Neural cell (in vitro differentiated cells): Measurements from ENCODE around the gene NF2. TPM values are rescaled to one million over a fixed set of nuclear protein-coding genes. Genes with fewer than 3 reads are reported as not detected.

ENCODE experiments used
- H2AFZ ChIP-seq: fragments of 200-600, 300-800 bp; sonication (generic), shearing (Covaris generic); 2 replicates; pipeline ENCODE4 v1.6.0; 2014; ENCODE audit warnings: low read depth, mild to moderate bottlenecking, antibody characterized with exemption, low read length, moderate library complexity
- H3F3A ChIP-seq: fragments of 200-600 bp; shearing (Covaris generic); 2 replicates; pipeline ENCODE4 v1.6.1; 2016; ENCODE audit warnings: mild to moderate bottlenecking, moderate library complexity, mixed read lengths, antibody characterized with exemption, low read length; ENCODE audit not compliant: insufficient read depth, poor library complexity, severe bottlenecking
- H3K27ac ChIP-seq: fragments of 200-600, 300-800 bp; sonication (generic), shearing (Covaris generic); 2 replicates; pipeline ENCODE4 v1.5.1; 2014; ENCODE audit warnings: mild to moderate bottlenecking, low read length, moderate library complexity
- H3K27me3 ChIP-seq: fragments of 300-800, 200-600 bp; sonication (generic), shearing (Covaris generic); 2 replicates; pipeline ENCODE4 v1.6.0; 2014; ENCODE audit warnings: mild to moderate bottlenecking, low read depth, low read length, moderate library complexity; ENCODE audit not compliant: insufficient read depth
- H3K36me3 ChIP-seq: fragments of 300-800, 200-600 bp; sonication (generic), shearing (Covaris generic); 2 replicates; pipeline ENCODE4 v1.5.1; 2014; ENCODE audit warnings: mild to moderate bottlenecking, antibody characterized with exemption, low read length, moderate library complexity; ENCODE audit not compliant: insufficient read depth
- H3K4me2 ChIP-seq: fragments of 300-800, 200-600 bp; sonication (generic), shearing (Covaris generic); 2 replicates; pipeline ENCODE4 v1.6.0; 2014; ENCODE audit warnings: mild to moderate bottlenecking, low read length
- H3K4me3 ChIP-seq: fragments of 300-800, 200-600 bp; sonication (generic), shearing (Covaris generic); 2 replicates; pipeline ENCODE4 v1.5.1; 2014; ENCODE audit warnings: mild to moderate bottlenecking, low read length, moderate library complexity
- H3K79me2 ChIP-seq: fragments of 200-600 bp; shearing (Covaris generic); replicated peaks from 2 replicates; pipeline ENCODE4 v1.6.0; 2014; ENCODE audit warnings: mild to moderate bottlenecking, low read length, moderate library complexity; ENCODE audit not compliant: insufficient read depth
- H3K9ac ChIP-seq: fragments of 300-800, 200-600 bp; sonication (generic), shearing (Covaris generic); 2 replicates; pipeline ENCODE4 v1.6.1; 2016; ENCODE audit warnings: mild to moderate bottlenecking, low read length, mixed read lengths
- H3K9me2 ChIP-seq: fragments of 200-600 bp; shearing (Covaris generic); 2 replicates; pipeline ENCODE4 v1.6.1; 2016; ENCODE audit warnings: mild to moderate bottlenecking, low read length, mixed read lengths; ENCODE audit not compliant: insufficient read depth
- H3K9me3 ChIP-seq: fragments of 200-600, 300-800 bp; sonication (generic), shearing (Covaris generic); 2 replicates; pipeline ENCODE4 v1.6.1; 2016; ENCODE audit warnings: mild to moderate bottlenecking, mixed run types, low read length, moderate library complexity, mixed read lengths
- H4K20me1 ChIP-seq: fragments of 200-600 bp; shearing (Covaris generic); 2 replicates; pipeline ENCODE4 v1.6.1; 2016; ENCODE audit warnings: mild to moderate bottlenecking, mixed run types; ENCODE audit not compliant: insufficient read depth
- EP300 ChIP-seq: fragments of 450-650 bp; conservative IDR thresholded peaks from 2 replicates; pipeline ENCODE4 v1.6.1; 2014; ENCODE audit warnings: antibody characterized with exemption, mild to moderate bottlenecking, moderate library complexity; ENCODE audit not compliant: poor library complexity, severe bottlenecking
- EZH2 ChIP-seq: fragments of 200-600, 300-800 bp; shearing (Covaris generic), sonication (generic); IDR thresholded peaks from 2 replicates; pipeline ENCODE4 v1.6.1; 2014; ENCODE audit warnings: antibody characterized with exemption, low read length, borderline replicate concordance, mild to moderate bottlenecking; ENCODE audit not compliant: insufficient read depth, poor library complexity, severe bottlenecking
- MXI1 ChIP-seq: fragments of 450-650 bp; conservative IDR thresholded peaks from 2 replicates; pipeline ENCODE4 v1.6.1; 2014; ENCODE audit warnings: antibody characterized with exemption, mild to moderate bottlenecking; ENCODE audit not compliant: poor library complexity, severe bottlenecking
- POLR2AphosphoS5 ChIP-seq: IDR thresholded peaks from 2 replicates; pipeline ENCODE4 v1.6.1; 2012
- RAD21 ChIP-seq: fragments of 450-650 bp; conservative IDR thresholded peaks from 2 replicates; pipeline ENCODE4 v1.6.1; 2014; ENCODE audit warnings: antibody characterized with exemption, mild to moderate bottlenecking, moderate library complexity
- SMC3 ChIP-seq: fragments of 450-650 bp; conservative IDR thresholded peaks from 2 replicates; pipeline ENCODE4 v1.6.1; 2014; ENCODE audit warnings: antibody characterized with exemption, mild to moderate bottlenecking, moderate library complexity; ENCODE audit not compliant: poor library complexity
- TAF1 ChIP-seq: IDR thresholded peaks from 2 replicates; pipeline ENCODE4 v1.6.1; 2012; ENCODE audit warnings: low read depth
- polyA plus RNA-seq: library from polyadenylated mRNA; depleted of rRNA; stranded (reverse); fragments of >200 nt; gene quantifications from 2 replicates; pipeline ENCODE4 v1.2.3, GENCODE V29; 2014
- TF ChIP-seq, protein P1 (sequence below): fragments of 450-650 bp; IDR thresholded peaks from 2 replicates; pipeline ENCODE4 v1.5.1; 2014; ENCODE audit warnings: antibody characterized with exemption, mild to moderate bottlenecking, moderate library complexity; ENCODE audit not compliant: poor library complexity, severe bottlenecking
- TF ChIP-seq, protein P2 (sequence below): IDR thresholded peaks from 2 replicates; pipeline ENCODE4 v1.6.1; 2012; ENCODE audit warnings: borderline replicate concordance

The NF2 gene
- polyA plus RNA-seq, 1 donor from 2014 or later = 18.7 TPM

DNA sequence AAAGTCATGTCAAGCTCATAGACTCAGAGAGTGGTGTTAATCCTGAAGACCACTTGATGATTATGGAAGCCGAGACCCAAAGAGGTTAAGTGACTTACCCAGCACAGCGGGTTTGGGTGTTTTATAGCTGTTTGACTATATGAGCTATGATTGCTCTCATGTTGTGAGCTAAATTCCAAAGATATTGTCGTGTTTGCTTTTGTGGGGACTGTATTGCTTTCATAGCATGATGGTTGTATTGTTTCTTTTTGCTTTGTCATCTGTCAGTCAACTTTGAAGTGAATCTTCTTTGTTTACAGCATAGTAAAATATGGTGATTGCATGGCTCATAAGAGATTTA is 23.7 kb downstream of the NF2 start:
- H3K27me3 ChIP-seq = no peaks in the 10 kb centered on the region
- no peak for TF ChIP-seq EZH2
- TF ChIP-seq, protein P1, sequence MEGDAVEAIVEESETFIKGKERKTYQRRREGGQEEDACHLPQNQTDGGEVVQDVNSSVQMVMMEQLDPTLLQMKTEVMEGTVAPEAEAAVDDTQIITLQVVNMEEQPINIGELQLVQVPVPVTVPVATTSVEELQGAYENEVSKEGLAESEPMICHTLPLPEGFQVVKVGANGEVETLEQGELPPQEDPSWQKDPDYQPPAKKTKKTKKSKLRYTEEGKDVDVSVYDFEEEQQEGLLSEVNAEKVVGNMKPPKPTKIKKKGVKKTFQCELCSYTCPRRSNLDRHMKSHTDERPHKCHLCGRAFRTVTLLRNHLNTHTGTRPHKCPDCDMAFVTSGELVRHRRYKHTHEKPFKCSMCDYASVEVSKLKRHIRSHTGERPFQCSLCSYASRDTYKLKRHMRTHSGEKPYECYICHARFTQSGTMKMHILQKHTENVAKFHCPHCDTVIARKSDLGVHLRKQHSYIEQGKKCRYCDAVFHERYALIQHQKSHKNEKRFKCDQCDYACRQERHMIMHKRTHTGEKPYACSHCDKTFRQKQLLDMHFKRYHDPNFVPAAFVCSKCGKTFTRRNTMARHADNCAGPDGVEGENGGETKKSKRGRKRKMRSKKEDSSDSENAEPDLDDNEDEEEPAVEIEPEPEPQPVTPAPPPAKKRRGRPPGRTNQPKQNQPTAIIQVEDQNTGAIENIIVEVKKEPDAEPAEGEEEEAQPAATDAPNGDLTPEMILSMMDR = no peak
- TF ChIP-seq, protein P2, sequence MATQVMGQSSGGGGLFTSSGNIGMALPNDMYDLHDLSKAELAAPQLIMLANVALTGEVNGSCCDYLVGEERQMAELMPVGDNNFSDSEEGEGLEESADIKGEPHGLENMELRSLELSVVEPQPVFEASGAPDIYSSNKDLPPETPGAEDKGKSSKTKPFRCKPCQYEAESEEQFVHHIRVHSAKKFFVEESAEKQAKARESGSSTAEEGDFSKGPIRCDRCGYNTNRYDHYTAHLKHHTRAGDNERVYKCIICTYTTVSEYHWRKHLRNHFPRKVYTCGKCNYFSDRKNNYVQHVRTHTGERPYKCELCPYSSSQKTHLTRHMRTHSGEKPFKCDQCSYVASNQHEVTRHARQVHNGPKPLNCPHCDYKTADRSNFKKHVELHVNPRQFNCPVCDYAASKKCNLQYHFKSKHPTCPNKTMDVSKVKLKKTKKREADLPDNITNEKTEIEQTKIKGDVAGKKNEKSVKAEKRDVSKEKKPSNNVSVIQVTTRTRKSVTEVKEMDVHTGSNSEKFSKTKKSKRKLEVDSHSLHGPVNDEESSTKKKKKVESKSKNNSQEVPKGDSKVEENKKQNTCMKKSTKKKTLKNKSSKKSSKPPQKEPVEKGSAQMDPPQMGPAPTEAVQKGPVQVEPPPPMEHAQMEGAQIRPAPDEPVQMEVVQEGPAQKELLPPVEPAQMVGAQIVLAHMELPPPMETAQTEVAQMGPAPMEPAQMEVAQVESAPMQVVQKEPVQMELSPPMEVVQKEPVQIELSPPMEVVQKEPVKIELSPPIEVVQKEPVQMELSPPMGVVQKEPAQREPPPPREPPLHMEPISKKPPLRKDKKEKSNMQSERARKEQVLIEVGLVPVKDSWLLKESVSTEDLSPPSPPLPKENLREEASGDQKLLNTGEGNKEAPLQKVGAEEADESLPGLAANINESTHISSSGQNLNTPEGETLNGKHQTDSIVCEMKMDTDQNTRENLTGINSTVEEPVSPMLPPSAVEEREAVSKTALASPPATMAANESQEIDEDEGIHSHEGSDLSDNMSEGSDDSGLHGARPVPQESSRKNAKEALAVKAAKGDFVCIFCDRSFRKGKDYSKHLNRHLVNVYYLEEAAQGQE = no peak
- no peak for TF ChIP-seq MXI1
- TF ChIP-seq POLR2AphosphoS5 = no peak
- no peak for TF ChIP-seq TAF1
- TF ChIP-seq SMC3 = no peak
- TF ChIP-seq EP300 = no peak
- TF ChIP-seq RAD21 = no peak
- H3K9ac ChIP-seq = no peak overlapping the region
- H2AFZ ChIP-seq = no peak overlapping the region
- H3K27ac ChIP-seq = no peak overlapping the region
- H3K4me3 ChIP-seq = no peak overlapping the region
- no peaks in the 10 kb centered on the region for H3K9me2 ChIP-seq
- no peaks in the 10 kb centered on the region for H3K36me3 ChIP-seq
- H3K4me2 ChIP-seq = no peak overlapping the region
- no peaks in the 10 kb centered on the region for H3K79me2 ChIP-seq
- H4K20me1 ChIP-seq = no peaks in the 10 kb centered on the region
- no peaks in the 10 kb centered on the region for H3K9me3 ChIP-seq
- no peaks in the 10 kb centered on the region for H3F3A ChIP-seq

DNA sequence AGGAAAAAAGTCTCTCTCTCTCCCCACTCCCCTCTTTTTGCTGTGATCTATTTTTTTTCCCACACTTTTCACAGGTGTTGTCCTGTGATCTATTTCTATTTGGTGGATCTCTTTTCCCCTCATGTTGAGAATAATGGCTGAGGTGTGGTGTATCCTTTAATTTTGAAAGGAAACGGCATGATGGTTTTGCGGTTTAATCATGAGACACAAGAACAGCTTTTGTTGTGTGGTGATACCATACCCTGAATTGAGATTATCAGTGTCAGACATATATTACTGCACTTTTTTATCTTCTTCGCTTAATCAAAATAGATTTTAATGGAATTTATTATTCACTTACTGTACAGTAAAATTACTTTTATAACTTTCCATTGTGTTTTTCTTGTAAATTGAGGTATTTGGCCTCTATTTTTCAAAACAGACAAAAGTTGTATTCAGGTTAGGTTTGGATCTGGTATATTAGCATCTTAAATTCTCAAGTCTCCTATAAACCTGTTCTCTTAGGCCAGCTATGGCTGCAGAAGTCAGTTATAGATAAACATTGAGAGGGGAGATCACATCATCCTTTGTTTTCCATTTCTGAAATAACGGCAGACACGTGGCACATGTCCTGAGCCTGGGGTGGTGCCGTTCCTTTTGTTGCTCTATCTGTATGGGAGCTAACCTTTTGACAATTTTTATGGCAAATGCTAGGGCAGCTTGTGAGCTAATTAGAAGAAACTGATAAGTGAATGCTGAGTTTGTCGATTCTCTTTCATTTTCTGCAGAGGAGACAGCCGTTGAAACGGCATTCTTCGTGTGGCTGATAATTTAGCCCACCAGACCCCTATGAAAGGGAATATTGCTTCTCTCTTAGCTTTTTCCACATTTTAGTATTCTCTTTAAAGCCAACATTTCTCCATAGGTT is 25.8 kb downstream of the NF2 start:
- Histone ChIP-seq H2AFZ (no peak overlapping the region), H3K27ac (no peak overlapping the region), H3F3A (no peaks in the 10 kb centered on the region), H3K9me2 (no peaks in the 10 kb centered on the region), H3K27me3 (no peaks in the 10 kb centered on the region), H4K20me1 (no peaks in the 10 kb centered on the region), H3K9me3 (no peaks in the 10 kb centered on the region), H3K36me3 (no peaks in the 10 kb centered on the region), H3K79me2 (no peaks in the 10 kb centered on the region), H3K9ac (no peak overlapping the region), H3K4me2 (no peak overlapping the region), H3K4me3 (no peak overlapping the region)
- TF ChIP-seq SMC3 (no peak), RAD21 (no peak), EZH2 (no peak), POLR2AphosphoS5 (no peak), MXI1 (no peak), TAF1 (no peak), EP300 (no peak)
- TF ChIP-seq, protein P1 = no peak
- TF ChIP-seq, protein P2 = no peak
